Measurements from ENCODE around the gene TJP1. TPM values are rescaled to one million over a fixed set of nuclear protein-coding genes. Genes with fewer than 3 reads are reported as not detected.
A peak's percentile ranks its signal among the peaks of the same experiment; 100 is the strongest.

The TJP1 gene
- total and polyA plus RNA-seq, 9 of the 15 experiments (the other 6 are each of a cell fraction or from before 2014, with no cell fraction given): 9.1 to 39.3 (median 28.0) TPM

GRCh38 chr15:29656636-29657475 is 165.4 kb downstream of the TJP1 start (continued):
- TF ChIP-seq EP300 (IDR thresholded peaks at IDR 0.05; ENCODE audit: low read length) (no peak), CGGBP1 (CRISPR knock-in tag; IDR thresholded peaks at IDR 0.05) (no peak), NFIC (IDR thresholded peaks at IDR 0.05) (peak; percentile 30; the same call in 1 of the 2 replicates)

DNA sequence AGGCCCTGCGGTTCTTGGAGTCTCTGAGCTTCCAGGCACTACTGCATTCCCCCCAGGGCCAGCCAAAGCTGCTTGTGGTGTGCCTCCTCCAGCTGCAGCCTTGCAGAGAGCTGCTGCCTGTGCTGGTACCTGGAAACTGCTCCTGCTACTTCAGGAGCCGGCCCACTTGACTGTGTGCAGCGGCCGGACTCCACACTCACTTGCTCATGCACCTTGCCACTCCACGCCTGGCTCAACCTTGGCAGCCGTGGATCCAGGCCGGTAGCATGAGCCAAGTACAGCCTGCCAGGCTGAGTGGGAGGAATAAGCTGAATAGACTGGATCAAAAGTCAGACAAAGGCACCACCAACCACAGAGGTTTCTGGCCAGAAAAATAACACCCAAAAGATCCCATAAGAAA is 169.7 kb downstream of the TJP1 start:
- Histone ChIP-seq H3K27ac (ENCODE audit: extremely low read depth, low read depth, low read length) (no peak overlapping the region), H2AFZ (ENCODE audit: low read depth, low read length) (no peak overlapping the region), H3K79me2 (ENCODE audit: control insufficient read depth, insufficient read depth, low read length) (no peaks in the 10 kb centered on the region), H3K4me3 (no peak overlapping the region), H3K4me2 (ENCODE audit: insufficient read depth, low read length) (no peak overlapping the region), H3K27me3 (ENCODE audit: control insufficient read depth in 2 of 2, insufficient read depth in 2 of 2, low read length in 2 of 2) (no peaks in the 10 kb centered on the region), H3K4me1 (replicated peaks in 1 of 2; ENCODE audit: control insufficient read depth in 2 of 2, insufficient read depth in 2 of 2, low read length in 2 of 2) (peaks cover 4 to 5% of the 10 kb centered on the region in 2 experiments; a peak in 3 of 5 replicates), H3K36me3 (ENCODE audit: control insufficient read depth, insufficient read depth, low read length) (no peaks in the 10 kb centered on the region), H3K9me3 (replicated peaks; ENCODE audit: control insufficient read depth, insufficient read depth, low read depth, low read length) (peaks cover 1% of the 10 kb centered on the region; the same call in 1 of the 2 replicates), H3K9ac (ENCODE audit: insufficient read depth in 1 of 2, low read depth in 2 of 2, low read length in 2 of 2) (no peak overlapping the region), H4K20me1 (replicated peaks; ENCODE audit: control insufficient read depth, insufficient read depth, low read length) (no peaks in the 10 kb centered on the region), H3K9me1 (ENCODE audit: control insufficient read depth, insufficient read depth, low read length) (no peaks in the 10 kb centered on the region)
- ChIA-PET CTCF (ENCODE audit: low intra/inter-chr PET ratio) (no interaction called here), POLR2A (no interaction called here)
- no TSS peak for BruUV-seq (replicated peaks)
- DNase-seq (ENCODE audit: extremely low read depth in 1 of 4, low spot score in 3 of 4) (no peak), ATAC-seq (no peak), FAIRE-seq (no peak)
- intact Hi-C loops (cut with micrococcal nuclease) (no loop called here), in situ Hi-C loops (cut with MboI) (no loop called here)
- WGBS (ENCODE audit: insufficient coverage, low coverage, missing lambda C conversion rate): 3% methylated on average over 7 of the region's 7 CpGs
- TF ChIP-seq CBX2 (IDR thresholded peaks at IDR 0.05; ENCODE audit: insufficient read depth, low read length, poor library complexity, severe bottlenecking) (no peak), GMEB1 (CRISPR knock-in tag; IDR thresholded peaks at IDR 0.05) (no peak), POLR2AphosphoS5 (IDR thresholded peaks at IDR 0.05; ENCODE audit: control insufficient read depth, insufficient read depth, low read depth, low read length) (no peak), BRD9 (IDR thresholded peaks at IDR 0.05; ENCODE audit: low read depth, partially characterized antibody) (no peak)
- TF ChIP-seq, protein P1, sequence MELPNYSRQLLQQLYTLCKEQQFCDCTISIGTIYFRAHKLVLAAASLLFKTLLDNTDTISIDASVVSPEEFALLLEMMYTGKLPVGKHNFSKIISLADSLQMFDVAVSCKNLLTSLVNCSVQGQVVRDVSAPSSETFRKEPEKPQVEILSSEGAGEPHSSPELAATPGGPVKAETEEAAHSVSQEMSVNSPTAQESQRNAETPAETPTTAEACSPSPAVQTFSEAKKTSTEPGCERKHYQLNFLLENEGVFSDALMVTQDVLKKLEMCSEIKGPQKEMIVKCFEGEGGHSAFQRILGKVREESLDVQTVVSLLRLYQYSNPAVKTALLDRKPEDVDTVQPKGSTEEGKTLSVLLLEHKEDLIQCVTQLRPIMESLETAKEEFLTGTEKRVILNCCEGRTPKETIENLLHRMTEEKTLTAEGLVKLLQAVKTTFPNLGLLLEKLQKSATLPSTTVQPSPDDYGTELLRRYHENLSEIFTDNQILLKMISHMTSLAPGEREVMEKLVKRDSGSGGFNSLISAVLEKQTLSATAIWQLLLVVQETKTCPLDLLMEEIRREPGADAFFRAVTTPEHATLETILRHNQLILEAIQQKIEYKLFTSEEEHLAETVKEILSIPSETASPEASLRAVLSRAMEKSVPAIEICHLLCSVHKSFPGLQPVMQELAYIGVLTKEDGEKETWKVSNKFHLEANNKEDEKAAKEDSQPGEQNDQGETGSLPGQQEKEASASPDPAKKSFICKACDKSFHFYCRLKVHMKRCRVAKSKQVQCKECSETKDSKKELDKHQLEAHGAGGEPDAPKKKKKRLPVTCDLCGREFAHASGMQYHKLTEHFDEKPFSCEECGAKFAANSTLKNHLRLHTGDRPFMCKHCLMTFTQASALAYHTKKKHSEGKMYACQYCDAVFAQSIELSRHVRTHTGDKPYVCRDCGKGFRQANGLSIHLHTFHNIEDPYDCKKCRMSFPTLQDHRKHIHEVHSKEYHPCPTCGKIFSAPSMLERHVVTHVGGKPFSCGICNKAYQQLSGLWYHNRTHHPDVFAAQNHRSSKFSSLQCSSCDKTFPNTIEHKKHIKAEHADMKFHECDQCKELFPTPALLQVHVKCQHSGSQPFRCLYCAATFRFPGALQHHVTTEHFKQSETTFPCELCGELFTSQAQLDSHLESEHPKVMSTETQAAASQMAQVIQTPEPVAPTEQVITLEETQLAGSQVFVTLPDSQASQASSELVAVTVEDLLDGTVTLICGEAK (IDR thresholded peaks at IDR 0.05): no peak
- TF ChIP-seq, protein P1 (CRISPR knock-in tag; IDR thresholded peaks at IDR 0.05): no peak
